MG63 (cell line): ENCODE measurements around the gene FYN. TPM values are rescaled to one million over a fixed set of nuclear protein-coding genes. Genes with fewer than 3 reads are reported as not detected.

Experiments used
- DNase-seq: peaks from one replicate; pipeline ENCODE4 v3.0.0-alpha.2; 2020
- H3K27me3 ChIP-seq: fragments of 250-450 bp; sonication (Bioruptor Pico); 2 replicates; pipeline ENCODE4 v1.5.1; 2020; ENCODE audit warnings: mild to moderate bottlenecking, moderate library complexity
- H3K36me3 ChIP-seq: fragments of 250-450 bp; sonication (Bioruptor Pico); 2 replicates; pipeline ENCODE4 v1.5.1; 2020; ENCODE audit warnings: mild to moderate bottlenecking, moderate library complexity
- H3K4me3 ChIP-seq: fragments of 250-450 bp; sonication (Bioruptor Pico); 2 replicates; pipeline ENCODE4 v1.5.1; 2020; ENCODE audit warnings: mild to moderate bottlenecking, moderate library complexity
- H3K9me3 ChIP-seq: fragments of 250-450 bp; sonication (Bioruptor Pico); 2 replicates; pipeline ENCODE4 v1.5.1; 2020; ENCODE audit warnings: mild to moderate bottlenecking, moderate library complexity
- total RNA-seq: library from RNA; depleted of rRNA; stranded (reverse); fragments of >200 nt; shearing (Covaris generic); gene quantifications from 2 replicates; pipeline ENCODE4 v1.2.3, GENCODE V29; 2014; ENCODE audit warnings: low replicate concordance

FYN gene
- total RNA-seq, 1 experiment from 2014 or later = 48.7 TPM

- H3K9me3 ChIP-seq = no peaks in the 10 kb centered on the region
- H3K27me3 ChIP-seq = no peaks in the 10 kb centered on the region
- H3K4me3 ChIP-seq = no peak overlapping the region
- no peak for DNase-seq
- no peaks in the 10 kb centered on the region for H3K36me3 ChIP-seq
These were observed 8.9 kb downstream of the FYN start for GRCh38 chr6:111864138-111865048.

GRCh38 chr6:111862741-111863140, 10.5 kb downstream of the FYN start:
- Histone ChIP-seq H3K9me3 (no peaks in the 10 kb centered on the region), H3K4me3 (no peak overlapping the region), H3K36me3 (no peaks in the 10 kb centered on the region), H3K27me3 (no peaks in the 10 kb centered on the region)
- no peak for DNase-seq

DNA sequence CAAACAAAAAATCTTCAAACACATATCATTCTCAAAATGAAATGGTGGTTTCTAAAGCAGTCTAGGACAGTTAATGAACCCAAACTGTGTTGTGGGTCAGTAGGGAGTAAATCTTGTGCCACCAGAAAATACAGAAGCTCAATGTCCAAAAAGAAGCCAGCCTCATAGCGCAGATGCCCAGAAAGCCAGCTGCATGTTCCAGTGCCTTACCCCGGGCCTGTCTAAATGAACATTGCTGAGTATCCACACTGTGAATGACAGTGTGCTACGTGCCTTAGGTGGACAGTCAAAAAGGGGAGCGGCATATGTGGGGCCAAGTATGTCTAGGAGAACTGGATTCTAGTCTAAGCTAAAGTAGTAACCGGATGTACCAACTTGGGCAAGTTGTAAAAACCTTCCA, 10.9 kb downstream of the FYN start:
- H3K36me3 ChIP-seq = no peaks in the 10 kb centered on the region
- H3K4me3 ChIP-seq = no peak overlapping the region
- no peaks in the 10 kb centered on the region for H3K27me3 ChIP-seq
- H3K9me3 ChIP-seq = no peaks in the 10 kb centered on the region
- DNase-seq = no peak

DNA sequence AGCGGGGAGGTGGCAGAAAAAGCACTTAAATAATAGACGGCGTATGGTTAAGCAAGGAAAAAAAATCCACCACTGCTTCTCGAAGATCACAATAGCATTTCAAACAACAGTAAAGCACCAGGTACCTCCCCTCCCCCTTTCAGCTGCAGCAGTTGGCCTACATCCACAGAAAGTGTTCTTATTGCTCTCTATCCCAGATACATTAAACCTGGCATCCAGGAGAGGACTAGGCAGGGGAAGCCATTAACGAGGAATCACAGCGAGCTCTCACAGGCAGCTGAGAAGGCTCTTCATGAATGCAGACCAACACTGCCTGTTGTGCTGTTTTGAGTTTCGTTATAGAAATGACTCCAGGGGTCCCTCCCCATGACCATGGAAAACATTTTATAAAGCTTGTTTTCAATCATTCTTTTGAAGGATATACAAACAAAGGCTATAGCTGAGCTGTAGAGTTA, 11.8 kb downstream of the FYN start:
- Histone ChIP-seq H3K36me3 (no peaks in the 10 kb centered on the region), H3K9me3 (no peaks in the 10 kb centered on the region), H3K4me3 (no peak overlapping the region), H3K27me3 (no peaks in the 10 kb centered on the region)
- no peak for DNase-seq

- no peak overlapping the region for H3K4me3 ChIP-seq
- H3K9me3 ChIP-seq = no peaks in the 10 kb centered on the region
- no peak for DNase-seq
- no peaks in the 10 kb centered on the region for H3K27me3 ChIP-seq
- H3K36me3 ChIP-seq = no peaks in the 10 kb centered on the region; the same call in 1 of the 2 replicates
These were observed 14.9 kb downstream of the FYN start for GRCh38 chr6:111858347-111858746.

DNA sequence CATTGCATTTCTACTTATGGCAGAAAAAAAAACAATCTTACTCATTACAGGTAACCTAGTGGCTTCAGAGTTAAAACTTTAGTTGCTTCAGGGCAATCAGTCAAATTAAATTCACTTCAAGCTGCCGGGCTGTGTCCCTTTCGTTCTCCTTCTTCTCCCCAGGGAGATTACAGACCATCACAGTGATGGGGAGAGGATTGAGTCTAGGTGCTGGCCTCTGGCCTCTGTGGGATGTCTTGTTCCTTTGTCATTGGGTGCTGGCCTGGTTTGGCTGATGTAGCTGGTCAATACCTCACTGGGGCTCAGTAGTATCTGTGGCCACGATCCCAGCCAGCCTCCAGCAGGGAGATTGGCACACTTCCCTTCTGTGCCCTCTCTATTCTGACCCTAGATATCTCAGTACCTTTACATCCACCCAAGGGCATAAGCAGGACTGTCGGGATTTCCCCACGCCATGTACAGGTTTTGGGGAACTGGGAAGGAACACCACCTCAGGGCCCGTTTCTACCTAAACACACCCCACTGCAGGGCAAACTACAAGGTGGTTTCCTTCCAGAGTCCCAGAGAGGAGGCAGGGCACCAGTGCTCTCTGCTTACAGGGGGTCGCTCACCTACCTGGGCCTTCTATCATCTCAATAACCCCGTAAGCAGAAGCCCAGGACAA, 15.4 kb downstream of the FYN start:
- Histone ChIP-seq H3K36me3 (no peaks in the 10 kb centered on the region; the same call in 1 of the 2 replicates), H3K9me3 (no peaks in the 10 kb centered on the region), H3K27me3 (no peaks in the 10 kb centered on the region), H3K4me3 (no peak overlapping the region)
- DNase-seq = no peak

GRCh38 chr6:111855753-111856152, 17.5 kb downstream of the FYN start:
- Histone ChIP-seq H3K36me3 (no peaks in the 10 kb centered on the region; the same call in 1 of the 2 replicates), H3K9me3 (no peaks in the 10 kb centered on the region), H3K4me3 (no peak overlapping the region), H3K27me3 (no peaks in the 10 kb centered on the region)
- no peak for DNase-seq

GRCh38 chr6:111854683-111855082, 18.6 kb downstream of the FYN start:
- H3K36me3 ChIP-seq = no peaks in the 10 kb centered on the region; the same call in 1 of the 2 replicates
- no peaks in the 10 kb centered on the region for H3K9me3 ChIP-seq
- no peak overlapping the region for H3K4me3 ChIP-seq
- H3K27me3 ChIP-seq = no peaks in the 10 kb centered on the region
- no peak for DNase-seq

DNA sequence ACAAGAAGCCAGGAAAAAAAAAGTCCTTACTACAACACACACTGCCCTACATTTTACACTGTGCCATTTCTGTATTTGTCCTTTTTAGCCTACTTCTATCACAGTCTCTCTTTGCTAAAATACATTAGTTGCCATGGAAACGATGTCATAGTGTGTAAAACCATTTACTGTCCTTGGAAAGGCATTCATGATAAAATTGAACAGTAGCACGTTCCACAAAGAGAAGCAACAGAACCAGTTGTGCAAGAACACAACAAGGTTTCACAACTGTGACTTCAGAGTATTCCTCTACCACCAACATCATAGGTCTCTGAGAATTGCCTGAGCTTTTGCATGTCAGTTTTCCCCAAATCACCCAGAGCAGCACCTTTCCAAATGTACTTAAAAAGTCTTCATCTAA, 20.5 kb downstream of the FYN start:
- no peak for DNase-seq
- Histone ChIP-seq H3K36me3 (no peaks in the 10 kb centered on the region; the same call in 1 of the 2 replicates), H3K4me3 (no peak overlapping the region), H3K27me3 (no peaks in the 10 kb centered on the region), H3K9me3 (no peaks in the 10 kb centered on the region)

GRCh38 chr6:111850295-111850937, 22.8 kb downstream of the FYN start:
- H3K9me3 ChIP-seq = no peaks in the 10 kb centered on the region
- H3K4me3 ChIP-seq = no peak overlapping the region
- H3K36me3 ChIP-seq = no peaks in the 10 kb centered on the region; the same call in 1 of the 2 replicates
- no peaks in the 10 kb centered on the region for H3K27me3 ChIP-seq
- no peak for DNase-seq

GRCh38 chr6:111849298-111849697, 24.0 kb downstream of the FYN start:
- DNase-seq = no peak
- no peaks in the 10 kb centered on the region; the same call in 1 of the 2 replicates for H3K36me3 ChIP-seq
- H3K4me3 ChIP-seq = no peak overlapping the region
- no peaks in the 10 kb centered on the region for H3K27me3 ChIP-seq
- no peaks in the 10 kb centered on the region for H3K9me3 ChIP-seq

DNA sequence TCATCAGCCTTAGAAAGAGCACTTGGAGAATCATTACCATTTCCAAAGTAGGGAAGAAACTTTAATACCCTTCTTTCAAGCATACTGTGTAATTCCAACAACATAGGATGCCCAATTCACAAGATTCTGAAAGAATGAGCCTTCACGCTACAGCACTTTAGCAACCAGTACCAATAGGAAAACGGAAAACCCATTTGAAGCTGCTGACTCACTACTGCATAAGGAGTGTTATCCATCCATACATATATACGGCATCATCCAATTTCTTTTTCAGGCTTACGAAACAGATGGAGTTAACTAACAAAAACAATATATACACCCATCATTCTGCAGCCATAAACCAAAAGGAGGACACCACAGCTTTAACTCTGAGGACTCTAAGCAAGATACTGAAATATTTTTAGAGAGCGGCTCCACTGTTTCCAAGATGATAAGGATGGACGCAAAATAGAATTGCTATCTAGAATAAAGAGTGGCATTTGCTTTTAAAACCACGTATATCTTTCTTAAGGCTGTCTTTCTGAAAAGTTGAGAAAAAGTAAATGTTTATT, 24.9 kb downstream of the FYN start:
- H3K9me3 ChIP-seq = no peaks in the 10 kb centered on the region
- H3K4me3 ChIP-seq = no peak overlapping the region
- H3K36me3 ChIP-seq = no peaks in the 10 kb centered on the region
- no peak for DNase-seq
- H3K27me3 ChIP-seq = no peaks in the 10 kb centered on the region

DNA sequence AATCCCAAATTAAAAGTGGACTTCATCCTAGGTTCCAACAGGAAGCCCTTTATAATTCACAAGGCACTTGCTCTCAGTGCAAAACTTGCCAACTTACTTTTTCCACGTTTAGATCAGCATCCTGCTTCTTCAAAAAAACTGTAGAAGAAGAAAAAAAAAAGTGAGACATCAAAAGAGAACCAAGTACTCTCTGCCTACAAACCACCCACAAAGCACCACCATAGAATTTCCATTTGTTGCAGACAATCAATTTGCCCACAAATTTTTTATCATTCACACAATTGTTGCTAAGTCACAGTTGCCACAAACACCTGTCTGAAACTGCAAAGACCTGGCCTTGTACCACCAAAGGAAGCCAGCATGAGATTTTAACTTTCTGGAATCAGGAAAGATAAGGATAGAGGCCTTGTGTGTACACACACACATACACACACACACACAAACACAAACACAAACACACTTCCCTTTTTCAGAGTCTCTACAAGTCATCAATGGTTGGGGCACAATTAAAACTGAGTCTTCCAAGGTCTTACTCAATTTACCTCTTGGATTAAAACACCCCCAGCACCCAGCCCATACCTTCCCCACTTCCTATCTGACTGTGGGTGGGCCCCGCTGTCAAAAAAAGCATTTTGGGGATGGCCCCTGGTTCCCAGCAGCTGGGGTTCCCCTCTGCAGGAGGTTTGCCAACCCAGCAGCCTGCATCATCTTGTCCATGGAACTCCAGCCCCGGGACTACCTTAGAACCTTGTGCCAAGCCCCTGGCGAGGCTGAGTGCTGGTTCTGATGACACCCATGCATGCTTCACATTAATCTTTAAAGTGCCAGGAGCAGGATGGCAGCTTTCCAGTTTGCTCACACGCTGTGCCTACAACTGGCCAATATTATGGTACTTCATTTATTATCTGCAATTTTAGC, 26.5 kb downstream of the FYN start:
- Histone ChIP-seq H3K4me3 (no peak overlapping the region), H3K27me3 (no peaks in the 10 kb centered on the region), H3K9me3 (no peaks in the 10 kb centered on the region), H3K36me3 (no peaks in the 10 kb centered on the region)
- peak; percentile 45 for DNase-seq

DNA sequence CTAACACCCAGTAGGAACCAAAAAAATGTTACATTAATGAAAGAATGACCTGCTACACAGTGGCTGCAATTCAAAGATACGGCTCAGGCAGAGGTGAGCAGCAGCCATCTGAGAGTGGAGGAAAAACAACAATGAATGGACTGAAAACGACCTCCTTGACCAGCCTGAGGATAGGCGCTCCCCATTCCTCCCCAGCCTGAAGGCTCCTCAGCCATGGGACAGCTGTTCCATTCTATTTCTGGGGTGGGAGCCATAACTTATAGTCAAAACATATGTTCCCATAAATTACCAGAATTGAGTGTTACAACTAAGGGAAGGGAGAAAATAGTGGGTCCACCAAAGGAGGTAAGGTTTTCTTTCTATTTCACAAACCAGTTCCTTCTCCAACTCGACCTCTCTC, 27.2 kb downstream of the FYN start:
- no peaks in the 10 kb centered on the region for H3K9me3 ChIP-seq
- no peak overlapping the region for H3K4me3 ChIP-seq
- H3K36me3 ChIP-seq = no peaks in the 10 kb centered on the region
- H3K27me3 ChIP-seq = no peaks in the 10 kb centered on the region
- no peak for DNase-seq

DNA sequence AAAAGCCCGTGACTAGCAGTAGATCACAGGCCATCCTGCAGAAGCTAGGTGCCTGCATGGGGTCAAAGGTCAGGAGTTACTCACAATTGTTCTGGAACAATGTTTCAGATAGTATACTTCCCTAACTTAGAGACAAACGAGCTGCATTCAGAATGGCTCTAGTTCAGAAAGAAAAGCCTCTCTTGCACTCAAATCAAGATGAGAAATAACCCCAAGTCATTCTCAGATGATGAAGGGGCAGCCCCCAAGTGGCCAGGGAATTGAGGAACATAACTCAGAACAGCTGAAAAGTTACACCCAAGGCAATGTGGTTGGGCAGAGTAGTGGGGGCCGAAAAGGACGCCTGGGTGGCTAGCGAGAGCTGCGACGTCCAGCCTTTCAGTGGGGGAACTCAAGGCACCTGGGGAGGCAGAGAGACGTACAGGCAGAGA, 27.8 kb downstream of the FYN start:
- H3K27me3 ChIP-seq = no peaks in the 10 kb centered on the region
- H3K4me3 ChIP-seq = no peak overlapping the region
- no peak for DNase-seq
- no peaks in the 10 kb centered on the region for H3K36me3 ChIP-seq
- H3K9me3 ChIP-seq = no peaks in the 10 kb centered on the region

- no peaks in the 10 kb centered on the region for H3K9me3 ChIP-seq
- DNase-seq = no peak
These were observed 28.3 kb downstream of the FYN start for GRCh38 chr6:111844921-111845320.

More at GRCh38 chr6:111844921-111845320, 28.3 kb downstream of the FYN start:
- Histone ChIP-seq H3K27me3 (no peaks in the 10 kb centered on the region), H3K36me3 (no peaks in the 10 kb centered on the region), H3K4me3 (no peak overlapping the region)
